Measurements from ENCODE around the gene OASL. TPM values are rescaled to one million over a fixed set of nuclear protein-coding genes. Genes with fewer than 3 reads are reported as not detected.

OASL gene
- under 1 TPM; 0.26 to 0.75 (median 0.46) TPM for total RNA-seq

- intact Hi-C loops (cut with DNase I), result no loop called here
- 35% methylated on average over 13 of the region's 13 CpGs for WGBS
- peaks cover 0 to 32% (median 0%) of the 10 kb centered on the region in 4 donors for H3K27me3 ChIP-seq
- peak within 1 kb of the TSS; percentile 47 to 59 (median 47) for H3K4me3 ChIP-seq
- no peak within 1 kb of the TSS for H3K27ac ChIP-seq (replicated peaks in 1 of 4)
- no peaks in the 10 kb centered on the region for H3K9me3 ChIP-seq
- TF ChIP-seq POLR2AphosphoS5 (IDR thresholded peaks at IDR 0.05) (no peak), EP300 (IDR thresholded peaks at IDR 0.05) (no peak), CTCF (IDR thresholded peaks at IDR 0.05) (no peak), POLR2A (IDR thresholded peaks at IDR 0.05; ENCODE audit: low read depth) (no peak)
- DNase-seq (ENCODE audit: extremely low spot score), result no peak
- no peaks in the 10 kb centered on the region for H3K36me3 ChIP-seq
- H3K4me1 ChIP-seq, result peaks cover 0 to 4% (median 0%) of the 10 kb centered on the region in 4 donors
Measured at GRCh38 chr12:121038861-121039668, at the start of gene OASL. OASL (minus strand) TSS chr12:121039246; CDS start chr12:121038971, 275 bp downstream.

GRCh38 chr12:121088195-121088585 is 49.1 kb upstream of the OASL start:
- TF ChIP-seq POLR2A (IDR thresholded peaks at IDR 0.05; ENCODE audit: low read depth) (no peak), EP300 (IDR thresholded peaks at IDR 0.05) (no peak), CTCF (IDR thresholded peaks at IDR 0.05) (no peak), POLR2AphosphoS5 (IDR thresholded peaks at IDR 0.05) (no peak)
- peak; percentile 77 for DNase-seq (ENCODE audit: extremely low spot score)
- H3K27ac ChIP-seq (replicated peaks in 1 of 4), result no peak overlapping the region
- H3K4me1 ChIP-seq, result no peaks in the 10 kb centered on the region
- H3K4me3 ChIP-seq, result no peak overlapping the region
- intact Hi-C loops (cut with DNase I), result no loop called here
- 91% methylated on average over 6 of the region's 6 CpGs for WGBS
- H3K27me3 ChIP-seq, result peaks cover 0 to under 1% (median 0%) of the 10 kb centered on the region in 4 donors
- no peaks in the 10 kb centered on the region for H3K9me3 ChIP-seq
- H3K36me3 ChIP-seq, result no peaks in the 10 kb centered on the region

GRCh38 chr12:121087467-121088194 is 48.6 kb upstream of the OASL start:
- Histone ChIP-seq H3K36me3 (no peaks in the 10 kb centered on the region), H3K9me3 (no peaks in the 10 kb centered on the region), H3K27me3 (no peaks in the 10 kb centered on the region), H3K27ac (replicated peaks in 1 of 4) (no peak overlapping the region), H3K4me1 (no peaks in the 10 kb centered on the region), H3K4me3 (no peak overlapping the region)
- DNase-seq (ENCODE audit: extremely low spot score), result peak; percentile 82
- intact Hi-C loops (cut with DNase I), result no loop called here
- 69% methylated on average over 9 of the region's 11 CpGs for WGBS
- TF ChIP-seq POLR2A (IDR thresholded peaks at IDR 0.05; ENCODE audit: low read depth) (no peak), POLR2AphosphoS5 (IDR thresholded peaks at IDR 0.05) (no peak), CTCF (IDR thresholded peaks at IDR 0.05) (no peak), EP300 (IDR thresholded peaks at IDR 0.05) (no peak)

- H3K4me1 ChIP-seq, result no peaks in the 10 kb centered on the region
- no peaks in the 10 kb centered on the region for H3K27me3 ChIP-seq
- peak; percentile 31 for DNase-seq (ENCODE audit: extremely low spot score)
- intact Hi-C loops (cut with DNase I), result no loop called here
- no peak overlapping the region for H3K4me3 ChIP-seq
- 92% methylated on average over 8 of the region's 8 CpGs for WGBS
- no peaks in the 10 kb centered on the region for H3K36me3 ChIP-seq
- TF ChIP-seq POLR2A (IDR thresholded peaks at IDR 0.05; ENCODE audit: low read depth), result no peak
- TF ChIP-seq CTCF (IDR thresholded peaks at IDR 0.05), result no peak
- no peak for TF ChIP-seq EP300 (IDR thresholded peaks at IDR 0.05)
- TF ChIP-seq POLR2AphosphoS5 (IDR thresholded peaks at IDR 0.05), result no peak
- no peaks in the 10 kb centered on the region for H3K9me3 ChIP-seq
- no peak overlapping the region for H3K27ac ChIP-seq (replicated peaks in 1 of 4)
Measured at GRCh38 chr12:121086781-121087295, 47.8 kb upstream of the OASL start.
